GM23248 (cell line): ENCODE measurements around the gene POU3F1. TPM values are rescaled to one million over a fixed set of nuclear protein-coding genes. Genes with fewer than 3 reads are reported as not detected.

Experiments used
- DNase-seq: peaks from one replicate; pipeline ENCODE4 v3.0.0-alpha.2; 2015
- H2AFZ ChIP-seq: fragments of 200-600 bp; sonication (generic); 2 replicates; pipeline ENCODE4 v1.6.1; 2016; ENCODE audit warnings: antibody characterized with exemption
- H3F3A ChIP-seq: fragments of 200-600 bp; sonication (generic); 2 replicates; pipeline ENCODE4 v1.6.1; 2016; ENCODE audit warnings: mild to moderate bottlenecking, antibody characterized with exemption, mixed run types; ENCODE audit not compliant: insufficient read depth
- H3K27ac ChIP-seq: fragments of 200-600 bp; sonication (generic); 2 replicates; pipeline ENCODE4 v1.5.1; 2016; ENCODE audit warnings: mild to moderate bottlenecking
- H3K27me3 ChIP-seq: fragments of 200-600 bp; sonication (generic); replicated peaks from 2 replicates; pipeline ENCODE4 v1.6.1; 2016; ENCODE audit warnings: mild to moderate bottlenecking; ENCODE audit not compliant: insufficient read depth
- H3K36me3 ChIP-seq: fragments of 200-600 bp; sonication (generic); 2 replicates; pipeline ENCODE4 v1.6.1; 2016; ENCODE audit warnings: low read depth, mild to moderate bottlenecking
- H3K4me1 ChIP-seq: fragments of 200-600 bp; sonication (generic); 2 replicates; pipeline ENCODE4 v1.6.1; 2016; ENCODE audit warnings: mild to moderate bottlenecking; ENCODE audit not compliant: insufficient read depth
- H3K4me2 ChIP-seq: fragments of 200-600 bp; sonication (generic); one replicate; pipeline ENCODE4 v1.6.1; 2016; ENCODE audit warnings: mild to moderate bottlenecking; ENCODE audit not compliant: unreplicated experiment
- H3K4me3 ChIP-seq: fragments of 200-600 bp; sonication (generic); 2 replicates; pipeline ENCODE4 v1.5.1; 2016; ENCODE audit warnings: mild to moderate bottlenecking
- H3K79me2 ChIP-seq: fragments of 200-600 bp; sonication (generic); 2 replicates; pipeline ENCODE4 v1.6.1; 2016; ENCODE audit warnings: mild to moderate bottlenecking; ENCODE audit not compliant: insufficient read depth
- H3K9ac ChIP-seq: fragments of 200-600 bp; sonication (generic); 2 replicates; pipeline ENCODE4 v1.6.1; 2016; ENCODE audit warnings: mild to moderate bottlenecking
- H3K9me2 ChIP-seq: fragments of 200-600 bp; sonication (generic); 2 replicates; pipeline ENCODE4 v1.6.1; 2016; ENCODE audit warnings: mixed run types, mild to moderate bottlenecking, moderate library complexity; ENCODE audit not compliant: insufficient read depth
- H3K9me3 ChIP-seq: fragments of 200-600 bp; sonication (generic); one replicate; pipeline ENCODE4 v1.6.1; 2017; ENCODE audit warnings: low read depth
- H4K20me1 ChIP-seq: fragments of 200-600 bp; sonication (generic); 2 replicates; pipeline ENCODE4 v1.6.0; 2016; ENCODE audit not compliant: insufficient read depth
- EZH2 ChIP-seq: fragments of 200-600 bp; sonication (generic); IDR thresholded peaks from 2 replicates; pipeline ENCODE4 v1.6.1; 2018; ENCODE audit warnings: antibody characterized with exemption, mild to moderate bottlenecking; ENCODE audit not compliant: insufficient read depth, poor library complexity, severe bottlenecking
- EZH2phosphoT487 ChIP-seq: fragments of 200-600 bp; sonication (generic); IDR thresholded peaks from 2 replicates; pipeline ENCODE4 v1.6.1; 2018; ENCODE audit warnings: antibody characterized with exemption, moderate library complexity, mild to moderate bottlenecking, low read depth; ENCODE audit not compliant: insufficient read depth
- WGBS, 2 experiments: methylation state at CpG; one replicate each; pipeline ENCODE4 v1.1.6; 2015 to 2017; ENCODE audit warnings: low lambda C conversion rate in 2 of 2, low coverage in 1 of 2; ENCODE audit errors: missing lambda C conversion rate in 2 of 2; 5-methylcytosine and 5-hydroxymethylcytosine counted together
- in situ Hi-C: fragments of 300-500 bp; cut with MboI; formaldehyde crosslinking; loops from 2 replicates; pipeline ENCODE4 v1.15.0; 2020
- polyA plus RNA-seq: library from polyadenylated mRNA; unstranded; fragments of >200 nt; fragmentation: Nextera tagmentation; extraction: Ambion mirVana; gene quantifications from 2 replicates; pipeline ENCODE4 v1.2.1, GENCODE V29; 2016
- total RNA-seq: library from RNA; depleted of rRNA; stranded (reverse); fragments of >200 nt; shearing (Covaris generic); gene quantifications from 2 replicates; pipeline ENCODE4 v1.2.3, GENCODE V29; 2014; rRNA removed

POU3F1 gene
- total RNA-seq (not detected in 2 replicates), polyA plus RNA-seq (not detected in 2 replicates)

- H3K9me2 ChIP-seq: no peaks in the 10 kb centered on the region
- no peaks in the 10 kb centered on the region for H3K4me1 ChIP-seq
- in situ Hi-C loops: no loop called here
- no peaks in the 10 kb centered on the region for H4K20me1 ChIP-seq
- WGBS, 2 experiments: 1 to 2% methylated on average over 35 to 44 of the region's 92 CpGs
- peak within 1 kb of the TSS; percentile 72 for H3K4me2 ChIP-seq
- no peaks in the 10 kb centered on the region for H3K9me3 ChIP-seq
- peaks cover 48% of the 10 kb centered on the region for H3K27me3 ChIP-seq
- no peaks in the 10 kb centered on the region for H3K79me2 ChIP-seq
- DNase-seq: no peak
- H2AFZ ChIP-seq: peak within 1 kb of the TSS; percentile 78
- H3K36me3 ChIP-seq: no peaks in the 10 kb centered on the region
- peak within 1 kb of the TSS; percentile 73 for H3K4me3 ChIP-seq
- TF ChIP-seq EZH2: no peak
- TF ChIP-seq EZH2phosphoT487: no peak
- no peak within 1 kb of the TSS for H3K27ac ChIP-seq
- H3K9ac ChIP-seq: no peak within 1 kb of the TSS
- H3F3A ChIP-seq: no peaks in the 10 kb centered on the region
Measured at GRCh38 chr1:38046333-38046883, at the start of gene POU3F1. POU3F1 (minus strand) TSS chr1:38046793; CDS start chr1:38046743, 50 bp downstream.

GRCh38 chr1:38095454-38095931 is 48.9 kb upstream of the POU3F1 start:
- in situ Hi-C loops: no loop called here
- TF ChIP-seq EZH2 (peak; percentile 0), EZH2phosphoT487 (no peak)
- no peak overlapping the region for H3K9ac ChIP-seq
- H3K27me3 ChIP-seq: peaks cover 44% of the 10 kb centered on the region
- WGBS, 2 experiments: 34% methylated on average over 12 of the region's 12 CpGs
- no peaks in the 10 kb centered on the region for H3K9me3 ChIP-seq
- DNase-seq: no peak
- H3K4me2 ChIP-seq: no peak overlapping the region
- H3K36me3 ChIP-seq: no peaks in the 10 kb centered on the region
- no peaks in the 10 kb centered on the region for H3K79me2 ChIP-seq
- no peaks in the 10 kb centered on the region for H3K9me2 ChIP-seq
- no peaks in the 10 kb centered on the region for H3F3A ChIP-seq
- no peak overlapping the region for H3K27ac ChIP-seq
- H2AFZ ChIP-seq: no peak overlapping the region
- H4K20me1 ChIP-seq: no peaks in the 10 kb centered on the region
- no peaks in the 10 kb centered on the region for H3K4me1 ChIP-seq
- H3K4me3 ChIP-seq: no peak overlapping the region

GRCh38 chr1:38094711-38095290 is 48.2 kb upstream of the POU3F1 start:
- WGBS, 2 experiments: 12 to 14% methylated on average over 11 of the region's 11 CpGs
- Histone ChIP-seq H3K27ac (no peak overlapping the region), H3K9me2 (no peaks in the 10 kb centered on the region), H3K4me2 (no peak overlapping the region), H3K9me3 (no peaks in the 10 kb centered on the region), H3K36me3 (no peaks in the 10 kb centered on the region), H2AFZ (no peak overlapping the region), H3F3A (no peaks in the 10 kb centered on the region), H3K9ac (no peak overlapping the region), H3K27me3 (peaks cover 44% of the 10 kb centered on the region), H3K4me1 (no peaks in the 10 kb centered on the region), H3K79me2 (no peaks in the 10 kb centered on the region), H3K4me3 (no peak overlapping the region), H4K20me1 (no peaks in the 10 kb centered on the region)
- DNase-seq: no peak
- TF ChIP-seq EZH2phosphoT487 (no peak), EZH2 (no peak)
- in situ Hi-C loops: no loop called here

GRCh38 chr1:38093569-38094520 is 47.3 kb upstream of the POU3F1 start:
- Histone ChIP-seq H3K36me3 (no peaks in the 10 kb centered on the region), H4K20me1 (no peaks in the 10 kb centered on the region), H3K4me3 (no peak overlapping the region), H2AFZ (no peak overlapping the region), H3K9me2 (no peaks in the 10 kb centered on the region), H3K9ac (no peak overlapping the region), H3K27ac (no peak overlapping the region), H3K27me3 (peaks cover 44% of the 10 kb centered on the region), H3K9me3 (no peaks in the 10 kb centered on the region), H3K4me1 (no peaks in the 10 kb centered on the region), H3K79me2 (no peaks in the 10 kb centered on the region), H3F3A (no peaks in the 10 kb centered on the region), H3K4me2 (no peak overlapping the region)
- no peak for DNase-seq
- 23 to 26% methylated on average over 18 of the region's 18 CpGs for WGBS, 2 experiments
- in situ Hi-C loops: no loop called here
- TF ChIP-seq EZH2phosphoT487 (no peak), EZH2 (no peak)
